HS-5 (cell line): Measurements from ENCODE around the gene ADI1.
"Not testable (repeated sequence)": the region's sequence is repeated elsewhere in the genome, so short reads cannot be mapped to it uniquely, and the experiment has no call there.

ENCODE experiments used
- DNase-seq: peaks from one replicate; pipeline ENCODE4 v3.0.0-alpha.2; 2012; ENCODE audit warnings: low read depth

Gene ADI1

DNA sequence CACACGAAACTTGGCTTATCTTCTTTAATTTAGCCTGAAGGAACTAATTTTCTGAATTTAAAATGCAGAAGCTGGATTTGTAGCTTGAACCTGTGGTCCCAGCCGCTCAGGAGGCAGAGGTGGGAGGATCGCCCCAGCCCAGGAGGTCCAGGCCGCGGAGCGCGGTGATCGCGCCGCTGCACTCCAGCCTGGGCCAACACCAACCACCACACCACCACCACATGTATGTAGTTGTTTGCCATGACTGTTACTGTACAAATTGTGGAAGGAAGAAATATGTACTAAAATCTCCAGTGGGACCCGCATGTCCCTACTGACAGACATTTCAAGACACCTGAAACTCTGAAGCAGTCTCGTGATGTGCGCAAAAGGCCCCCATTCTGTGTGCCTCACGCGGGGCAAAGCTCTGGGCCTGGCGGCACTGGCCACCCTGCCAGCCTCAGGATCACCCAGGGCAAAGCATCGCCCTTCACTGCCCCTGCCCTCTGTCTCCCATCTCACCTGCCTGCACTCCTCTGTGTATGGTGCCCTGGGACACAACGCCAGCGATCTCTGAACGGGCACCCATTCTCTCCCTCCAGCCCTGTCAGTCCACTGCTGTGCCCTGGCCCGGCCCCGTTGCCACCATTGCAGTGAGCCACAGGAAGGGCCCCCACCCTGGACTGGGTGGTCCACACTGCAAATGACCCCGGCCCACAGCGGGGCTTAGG is 10.1 kb upstream of the ADI1 start:
- no peak for DNase-seq

- no peak for DNase-seq
Observed at GRCh38 chr2:3527886-3528785, 8.8 kb upstream of the ADI1 start.

DNA sequence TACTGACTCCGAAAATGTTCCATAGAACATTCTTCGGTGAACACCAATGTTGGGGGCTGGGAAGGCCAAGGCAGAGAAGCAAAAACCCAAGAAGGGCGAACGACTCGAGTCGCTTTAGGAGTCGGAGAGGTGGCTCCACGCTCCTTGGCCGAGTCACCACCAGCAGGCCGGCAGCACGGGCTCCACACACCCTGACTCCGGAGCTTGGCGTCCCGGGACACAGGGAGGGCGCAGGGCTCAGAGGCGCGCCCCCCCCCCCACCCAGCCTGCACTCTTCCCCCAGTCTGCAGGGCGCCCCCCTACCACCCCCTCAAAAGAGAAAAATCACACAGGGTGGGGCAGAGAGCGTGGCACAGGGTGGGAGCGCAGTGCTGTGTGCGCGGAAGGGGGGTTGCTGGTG is 7.5 kb upstream of the ADI1 start:
- no peak for DNase-seq

- DNase-seq: no peak
Observed at GRCh38 chr2:3523551-3524041, 4.3 kb upstream of the ADI1 start.

DNA sequence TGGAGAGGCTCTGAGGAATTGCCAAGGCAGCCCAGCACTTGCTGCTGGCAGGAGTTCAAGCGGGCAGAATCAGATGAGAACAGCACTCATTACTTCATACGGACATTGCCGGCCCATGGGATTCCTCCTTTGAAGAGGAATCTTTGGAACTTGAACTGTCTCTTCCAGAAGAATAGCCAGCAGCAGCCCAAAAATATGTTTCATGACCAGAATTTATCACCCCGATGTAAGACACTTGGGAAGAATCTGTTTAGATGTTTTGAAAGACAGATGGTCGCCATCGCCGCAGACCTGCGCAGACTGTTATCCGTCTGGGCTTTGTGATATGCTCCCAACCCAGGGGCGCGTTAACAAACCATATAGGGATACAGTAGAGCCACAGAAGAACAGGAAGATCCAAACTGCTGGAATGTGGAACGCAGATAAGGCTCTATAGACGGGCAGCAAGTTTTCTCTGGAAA is 3.7 kb upstream of the ADI1 start:
- no peak for DNase-seq

GRCh38 chr2:3520591-3520990 is 1.3 kb upstream of the ADI1 start:
- DNase-seq: no peak

DNA sequence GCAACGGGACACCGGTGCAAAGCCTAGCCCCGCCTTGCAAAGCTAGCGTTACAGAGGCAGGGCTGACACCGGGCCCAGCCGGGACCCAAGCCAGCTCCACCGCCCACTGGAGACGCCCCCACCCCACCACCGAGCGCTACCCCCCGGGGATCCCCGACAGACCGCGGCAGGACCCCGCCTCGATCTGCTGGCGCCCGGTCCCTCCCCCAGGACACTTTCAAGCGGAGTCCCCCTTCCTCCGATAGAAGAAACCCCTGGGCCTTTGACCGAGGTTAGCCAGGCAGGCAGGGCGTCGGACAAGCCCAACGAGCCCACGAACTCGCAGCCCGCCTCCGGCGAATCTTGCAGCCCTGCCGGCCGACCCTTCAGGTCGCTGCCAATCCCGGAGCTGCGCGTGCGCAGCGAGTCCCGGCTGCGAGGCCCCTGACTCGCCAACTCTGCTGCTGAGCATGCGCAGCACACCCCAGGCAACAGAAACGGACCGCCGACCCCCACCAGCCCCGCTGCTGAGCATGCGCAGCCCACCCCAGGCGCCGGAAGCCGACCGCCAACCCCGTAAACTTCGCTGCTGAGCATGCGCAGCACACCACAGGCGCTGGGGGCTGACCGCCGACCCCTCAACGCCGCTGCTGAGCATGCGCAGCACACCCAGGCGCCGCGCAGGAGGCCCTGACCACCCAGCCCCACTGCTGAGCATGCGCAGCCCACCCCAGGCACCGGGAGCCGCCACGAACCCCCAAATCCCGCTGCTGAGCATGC is 656 bp downstream of the ADI1 start:
- peak; percentile 85 for DNase-seq

DNA sequence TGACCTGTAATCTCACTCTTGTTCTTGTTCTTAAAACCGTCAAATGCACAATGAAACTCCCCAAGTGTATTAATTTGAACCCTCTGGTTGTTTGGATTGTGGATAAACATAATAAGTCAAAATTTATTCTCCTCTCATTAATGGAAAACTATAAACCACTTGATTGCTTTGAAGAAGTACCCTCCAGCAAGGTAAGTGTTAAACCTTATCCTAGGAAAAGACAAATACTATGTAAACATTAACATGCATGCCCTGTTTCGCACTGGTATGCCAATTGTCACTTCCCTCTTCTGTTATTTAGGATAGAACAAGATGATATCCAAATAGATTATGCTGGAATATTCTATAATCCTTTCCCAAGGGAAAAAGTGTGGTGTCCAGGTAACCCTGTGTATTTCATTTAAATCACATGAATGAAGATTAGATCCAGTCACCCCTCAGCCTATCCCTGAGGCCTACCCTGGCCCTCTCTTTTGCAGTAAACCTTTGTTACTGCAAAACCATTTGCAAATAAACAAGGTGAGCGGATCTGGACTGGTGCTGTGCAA is 1.3 kb downstream of the ADI1 start:
- DNase-seq: no peak

DNA sequence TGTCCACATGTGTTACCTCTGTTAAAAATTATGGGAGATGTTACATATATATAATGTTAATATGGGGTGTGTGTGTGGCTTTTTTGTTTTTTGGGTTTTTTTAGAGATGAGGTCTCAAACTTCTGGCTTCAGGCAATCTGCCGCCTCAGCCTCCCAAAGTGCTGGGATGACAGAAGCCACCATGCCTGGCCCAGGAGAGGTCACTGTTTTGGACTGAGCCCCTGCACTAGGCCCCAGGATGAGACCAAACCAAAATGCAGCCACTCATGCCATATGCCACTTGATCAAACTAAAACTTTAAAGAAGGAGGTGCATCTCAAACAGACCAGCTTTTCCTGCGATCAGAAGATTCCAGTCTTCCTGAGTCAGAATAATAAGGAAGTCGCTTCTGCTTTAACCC is 2.5 kb downstream of the ADI1 start:
- DNase-seq: no peak

DNA sequence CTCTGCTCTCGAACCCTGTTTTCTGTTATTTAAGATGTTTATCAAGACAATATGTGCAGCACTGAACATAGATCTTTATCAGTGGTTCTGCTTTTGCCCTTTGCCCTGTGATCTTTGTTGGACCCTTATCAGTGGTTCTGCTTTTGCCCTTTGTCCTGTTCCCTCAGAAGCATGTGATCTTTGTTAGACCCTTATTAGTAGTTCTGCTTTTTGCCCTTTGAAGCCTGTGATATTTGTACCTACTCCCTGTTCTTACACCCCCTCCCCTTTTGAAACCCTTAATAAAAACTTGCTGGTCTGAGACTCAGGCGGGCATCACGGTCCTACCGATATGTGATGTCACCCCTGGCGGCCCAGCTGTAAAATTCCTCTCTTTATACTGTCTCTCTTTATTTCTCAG is 3.9 kb downstream of the ADI1 start:
- not testable (repeated sequence) for DNase-seq

- DNase-seq: no peak
Observed at GRCh38 chr2:3513026-3513810, 6.1 kb downstream of the ADI1 start.

DNA sequence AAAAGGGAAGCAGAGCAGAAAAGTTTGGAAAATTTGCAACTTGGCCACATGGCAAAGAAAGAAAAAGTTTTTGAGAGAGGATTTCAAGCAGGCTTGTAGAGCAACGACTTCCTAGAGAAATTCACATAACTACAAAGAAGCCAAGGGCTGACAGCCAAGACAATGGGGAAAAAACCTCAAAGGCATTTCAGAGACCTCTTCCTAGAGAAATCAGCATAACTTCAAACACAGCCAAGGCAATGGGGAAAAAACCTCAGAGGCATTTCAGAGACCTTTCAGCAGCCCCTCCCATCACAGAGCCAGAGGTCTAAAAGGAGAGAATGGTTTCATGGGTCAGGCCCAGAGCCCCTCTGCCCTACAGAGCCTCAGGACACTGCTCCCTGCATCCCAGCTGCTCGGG is 7.2 kb downstream of the ADI1 start:
- DNase-seq: no peak

GRCh38 chr2:3505771-3506170 is 13.6 kb downstream of the ADI1 start:
- DNase-seq: no peak

- DNase-seq: no peak
Observed at GRCh38 chr2:3504741-3505140, 14.6 kb downstream of the ADI1 start.

- no peak for DNase-seq
Observed at GRCh38 chr2:3503483-3503882, 15.8 kb downstream of the ADI1 start.

DNA sequence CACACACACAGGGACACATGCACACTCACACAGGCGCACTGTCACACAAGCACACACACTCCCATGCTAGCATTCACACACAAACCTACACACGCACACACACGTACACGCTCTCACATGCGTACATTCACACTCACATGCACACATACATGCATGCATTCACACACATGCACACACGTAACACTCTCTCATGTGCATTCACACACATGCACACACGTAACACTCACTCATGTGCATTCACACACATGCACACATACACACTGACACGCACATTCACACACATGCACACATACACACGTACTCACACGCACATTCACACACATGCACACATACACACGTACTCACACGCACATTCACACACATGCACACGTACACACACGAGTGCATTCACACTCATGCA is 16.3 kb downstream of the ADI1 start:
- DNase-seq: no peak

GRCh38 chr2:3500326-3500899 is 18.9 kb downstream of the ADI1 start:
- DNase-seq: no peak

- no peak for DNase-seq
Observed at GRCh38 chr2:3498783-3499394, 20.4 kb downstream of the ADI1 start.

- DNase-seq: not testable (repeated sequence)
Observed at GRCh38 chr2:3496708-3497080, 22.6 kb downstream of the ADI1 start.

DNA sequence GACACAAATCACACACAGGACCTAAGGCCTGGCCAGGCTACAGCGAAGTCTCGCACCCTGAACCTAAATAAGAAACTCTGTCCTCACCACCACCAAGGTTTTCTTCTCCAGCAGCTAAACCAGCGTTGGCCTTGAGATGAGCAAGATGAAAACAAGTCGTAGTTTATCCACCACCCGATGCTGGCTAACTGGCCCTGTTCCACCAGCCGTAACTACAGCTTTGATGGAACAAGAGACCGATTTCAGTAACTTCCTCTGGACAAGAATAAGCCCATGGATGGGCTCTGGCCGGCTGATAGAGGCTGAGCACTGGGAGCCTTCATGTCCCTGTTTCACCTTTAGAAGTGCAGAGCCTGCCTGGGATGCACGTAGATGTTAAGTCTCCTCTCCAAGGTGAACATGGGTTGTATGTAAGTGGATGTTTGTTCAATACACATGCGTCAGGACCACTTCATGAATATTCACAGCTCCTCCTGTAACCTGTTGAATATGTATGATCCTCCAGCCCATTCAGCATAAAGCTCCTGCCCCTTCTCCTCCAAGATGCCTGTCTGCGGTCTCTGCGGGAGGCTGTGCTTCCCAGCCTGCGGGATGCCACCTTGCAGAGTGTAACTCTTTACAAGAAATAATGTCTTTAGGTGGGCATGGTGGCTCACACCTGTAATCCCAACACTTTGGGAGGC is 24.2 kb downstream of the ADI1 start:
- DNase-seq: no peak
